ENCODE results near the gene GRHL1.

The GRHL1 gene

DNA sequence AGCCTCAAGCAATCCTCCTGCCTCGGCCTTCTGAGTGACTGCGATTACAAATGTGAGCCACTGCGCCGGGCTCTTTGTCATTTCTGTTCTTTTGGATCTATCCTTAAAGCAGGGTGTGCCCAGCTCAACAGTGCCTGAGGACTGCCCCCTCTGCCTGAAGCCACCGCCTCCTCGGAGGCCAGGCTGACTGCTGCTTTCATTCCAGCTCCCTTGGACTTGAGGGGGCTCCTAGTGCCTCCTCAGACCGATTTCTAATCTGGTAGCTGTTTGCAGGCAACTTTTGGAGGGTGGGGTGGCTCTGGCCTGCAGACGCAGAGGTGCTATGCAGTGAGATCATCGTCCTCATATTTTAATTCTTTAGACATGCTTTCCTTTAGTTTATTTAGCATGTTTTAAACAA, 55.9 kb downstream of the GRHL1 start:
- Histone ChIP-seq H3K27me3 (ENCODE audit: low read depth, low read length) (no peaks in the 10 kb centered on the region), H3K9me3 (ENCODE audit: insufficient read depth, low read length) (no peaks in the 10 kb centered on the region), H3K27ac (ENCODE audit: low read length) (no peak overlapping the region), H2AFZ (ENCODE audit: low read depth, low read length) (no peak overlapping the region), H3K9ac (ENCODE audit: low read length) (no peak overlapping the region), H3K4me2 (ENCODE audit: low read length) (no peak overlapping the region), H4K20me1 (ENCODE audit: insufficient read depth, low read length) (no peaks in the 10 kb centered on the region), H3K36me3 (replicated peaks; ENCODE audit: low read depth, low read length) (no peaks in the 10 kb centered on the region), H3K79me2 (ENCODE audit: low read length) (no peaks in the 10 kb centered on the region), H3K4me1 (ENCODE audit: low read length) (no peaks in the 10 kb centered on the region), H3K4me3 (ENCODE audit: low read length) (no peak overlapping the region)
- TF ChIP-seq EZH2phosphoT487 (IDR thresholded peaks at IDR 0.05; ENCODE audit: low read depth): no peak
- TF ChIP-seq, protein P1, sequence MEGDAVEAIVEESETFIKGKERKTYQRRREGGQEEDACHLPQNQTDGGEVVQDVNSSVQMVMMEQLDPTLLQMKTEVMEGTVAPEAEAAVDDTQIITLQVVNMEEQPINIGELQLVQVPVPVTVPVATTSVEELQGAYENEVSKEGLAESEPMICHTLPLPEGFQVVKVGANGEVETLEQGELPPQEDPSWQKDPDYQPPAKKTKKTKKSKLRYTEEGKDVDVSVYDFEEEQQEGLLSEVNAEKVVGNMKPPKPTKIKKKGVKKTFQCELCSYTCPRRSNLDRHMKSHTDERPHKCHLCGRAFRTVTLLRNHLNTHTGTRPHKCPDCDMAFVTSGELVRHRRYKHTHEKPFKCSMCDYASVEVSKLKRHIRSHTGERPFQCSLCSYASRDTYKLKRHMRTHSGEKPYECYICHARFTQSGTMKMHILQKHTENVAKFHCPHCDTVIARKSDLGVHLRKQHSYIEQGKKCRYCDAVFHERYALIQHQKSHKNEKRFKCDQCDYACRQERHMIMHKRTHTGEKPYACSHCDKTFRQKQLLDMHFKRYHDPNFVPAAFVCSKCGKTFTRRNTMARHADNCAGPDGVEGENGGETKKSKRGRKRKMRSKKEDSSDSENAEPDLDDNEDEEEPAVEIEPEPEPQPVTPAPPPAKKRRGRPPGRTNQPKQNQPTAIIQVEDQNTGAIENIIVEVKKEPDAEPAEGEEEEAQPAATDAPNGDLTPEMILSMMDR (IDR thresholded peaks at IDR 0.05; ENCODE audit: low read depth, low read length): no peak

DNA sequence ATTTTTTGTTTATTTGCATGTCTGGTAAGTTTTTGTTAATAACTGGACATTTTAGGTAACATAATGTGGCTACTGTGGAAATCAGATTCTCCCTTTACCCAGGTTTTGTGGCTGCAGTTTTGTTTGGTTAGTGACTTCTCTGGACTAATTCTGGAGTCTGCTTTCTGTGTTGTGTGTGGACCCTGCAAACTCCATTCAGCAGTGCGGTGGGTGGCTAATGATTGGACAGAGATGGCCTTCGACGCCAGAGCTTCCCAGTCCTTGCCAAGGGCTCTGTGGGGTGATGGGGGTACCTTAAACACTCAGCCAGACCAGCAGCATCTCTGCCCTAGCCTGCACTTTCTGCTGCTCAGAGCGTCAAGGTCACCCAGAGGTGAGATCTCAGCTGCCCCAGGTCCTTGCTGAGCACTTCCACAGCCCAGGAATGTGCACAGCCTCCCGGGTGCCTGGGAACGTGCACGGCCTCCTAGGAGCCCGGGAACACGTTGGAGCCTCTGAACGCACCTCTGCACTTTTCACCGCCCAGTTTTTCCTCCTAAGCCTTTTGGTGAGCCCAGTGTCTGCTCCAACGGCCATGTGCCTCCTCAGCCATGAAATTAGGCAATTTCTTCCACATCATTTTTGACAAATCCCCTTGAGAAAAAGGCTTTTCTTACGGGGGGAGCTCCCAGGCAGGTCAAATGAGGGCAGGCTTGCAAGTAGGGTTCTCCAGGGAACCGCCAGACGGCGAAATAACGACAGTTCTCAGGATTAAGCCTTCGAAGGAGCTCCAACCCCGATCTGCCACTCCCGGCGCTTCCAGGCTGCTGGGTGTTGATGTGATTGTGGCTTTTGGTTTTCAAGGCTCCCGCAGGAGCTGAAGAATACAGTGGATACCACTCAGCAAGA, 56.7 kb downstream of the GRHL1 start:
- Histone ChIP-seq H3K9ac (ENCODE audit: low read length) (no peak overlapping the region), H3K27me3 (ENCODE audit: low read depth, low read length) (no peaks in the 10 kb centered on the region), H3K9me3 (ENCODE audit: insufficient read depth, low read length) (no peaks in the 10 kb centered on the region), H2AFZ (ENCODE audit: low read depth, low read length) (no peak overlapping the region), H3K36me3 (replicated peaks; ENCODE audit: low read depth, low read length) (no peaks in the 10 kb centered on the region), H4K20me1 (ENCODE audit: insufficient read depth, low read length) (no peaks in the 10 kb centered on the region), H3K4me2 (ENCODE audit: low read length) (no peak overlapping the region), H3K27ac (ENCODE audit: low read length) (no peak overlapping the region), H3K4me3 (ENCODE audit: low read length) (no peak overlapping the region), H3K79me2 (ENCODE audit: low read length) (no peaks in the 10 kb centered on the region), H3K4me1 (ENCODE audit: low read length) (no peaks in the 10 kb centered on the region)
- TF ChIP-seq, protein P1 (IDR thresholded peaks at IDR 0.05; ENCODE audit: low read depth, low read length): no peak
- TF ChIP-seq EZH2phosphoT487 (IDR thresholded peaks at IDR 0.05; ENCODE audit: low read depth): no peak

DNA sequence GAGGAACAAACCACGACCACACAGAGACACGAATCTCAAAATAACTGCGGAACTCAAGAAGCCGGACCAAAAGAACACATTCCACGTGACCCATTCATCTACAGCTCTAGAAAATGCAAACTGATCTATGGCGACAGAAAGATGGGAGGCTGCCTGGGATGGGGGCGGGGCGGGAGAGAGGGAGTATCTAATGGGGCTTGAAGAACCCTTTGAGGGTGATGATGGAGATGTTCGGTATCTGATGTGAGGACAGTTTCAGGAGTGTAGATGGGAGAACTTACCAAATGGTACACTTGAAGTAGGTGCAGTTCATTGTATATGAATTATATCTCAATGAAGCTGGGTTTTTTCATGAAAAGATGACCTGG, 57.3 kb downstream of the GRHL1 start:
- Histone ChIP-seq H4K20me1 (ENCODE audit: insufficient read depth, low read length) (no peaks in the 10 kb centered on the region), H3K9ac (ENCODE audit: low read length) (no peak overlapping the region), H3K4me1 (ENCODE audit: low read length) (no peaks in the 10 kb centered on the region), H3K4me2 (ENCODE audit: low read length) (no peak overlapping the region), H3K36me3 (replicated peaks; ENCODE audit: low read depth, low read length) (no peaks in the 10 kb centered on the region), H3K27me3 (ENCODE audit: low read depth, low read length) (no peaks in the 10 kb centered on the region), H3K27ac (ENCODE audit: low read length) (no peak overlapping the region), H3K4me3 (ENCODE audit: low read length) (no peak overlapping the region), H3K79me2 (ENCODE audit: low read length) (no peaks in the 10 kb centered on the region), H3K9me3 (ENCODE audit: insufficient read depth, low read length) (no peaks in the 10 kb centered on the region), H2AFZ (ENCODE audit: low read depth, low read length) (no peak overlapping the region)
- TF ChIP-seq, protein P1 (IDR thresholded peaks at IDR 0.05; ENCODE audit: low read depth, low read length): no peak

DNA sequence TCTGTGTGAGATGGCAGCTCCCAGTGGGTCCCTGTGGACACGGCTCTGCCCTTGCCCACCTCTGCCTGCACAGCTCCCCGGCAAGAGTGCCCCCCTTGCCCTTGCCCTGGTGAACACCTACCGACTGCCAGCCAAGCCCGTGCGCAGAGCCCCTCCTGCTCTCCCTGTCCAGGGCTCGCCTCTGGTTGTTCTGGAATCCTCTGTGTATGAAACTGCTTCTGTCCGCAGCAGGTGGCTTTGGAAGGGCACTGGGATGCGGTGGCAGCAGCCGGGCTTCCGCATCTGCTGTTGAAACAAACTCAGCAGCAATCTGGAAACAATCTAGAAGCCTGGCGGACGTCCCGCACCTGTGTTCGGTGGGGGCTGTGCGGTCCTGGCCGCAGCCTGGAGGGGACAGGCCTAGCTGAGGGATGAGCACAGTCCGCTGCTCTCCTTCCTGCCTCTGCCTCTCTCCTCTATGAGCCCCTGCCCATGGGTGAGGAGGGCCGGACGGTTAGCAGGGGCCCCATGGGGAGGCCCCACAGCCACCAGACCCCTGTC, 57.8 kb downstream of the GRHL1 start:
- no peak overlapping the region for H3K9ac ChIP-seq (ENCODE audit: low read length)
- H3K4me2 ChIP-seq (ENCODE audit: low read length): no peak overlapping the region

More for the DNA sequence above, 57.8 kb downstream of the GRHL1 start:
- Histone ChIP-seq H3K36me3 (replicated peaks; ENCODE audit: low read depth, low read length) (no peaks in the 10 kb centered on the region), H2AFZ (ENCODE audit: low read depth, low read length) (no peak overlapping the region), H3K4me1 (ENCODE audit: low read length) (no peaks in the 10 kb centered on the region), H3K79me2 (ENCODE audit: low read length) (no peaks in the 10 kb centered on the region), H3K4me3 (ENCODE audit: low read length) (no peak overlapping the region), H3K27ac (ENCODE audit: low read length) (no peak overlapping the region), H3K27me3 (ENCODE audit: low read depth, low read length) (no peaks in the 10 kb centered on the region), H3K9me3 (ENCODE audit: insufficient read depth, low read length) (no peaks in the 10 kb centered on the region), H4K20me1 (ENCODE audit: insufficient read depth, low read length) (no peaks in the 10 kb centered on the region)
- TF ChIP-seq, protein P1 (IDR thresholded peaks at IDR 0.05; ENCODE audit: low read depth, low read length): no peak
- TF ChIP-seq EZH2phosphoT487 (IDR thresholded peaks at IDR 0.05; ENCODE audit: low read depth): no peak
